Right ventricle myocardium inferior (tissue), 1 donor: ENCODE data around the gene SUPT4H1. TPM values are rescaled to one million over a fixed set of nuclear protein-coding genes. Genes with fewer than 3 reads are reported as not detected.
A peak's percentile ranks its signal among the peaks of the same experiment; 100 is the strongest.

Source experiments
- ATAC-seq: fragments of 200-7000 bp; cut with Tn5 transposase; one replicate; pipeline ENCODE4 v1.9.1; 2020; ENCODE audit warnings: mild to moderate bottlenecking, moderate library complexity
- DNase-seq: peaks from one replicate; pipeline ENCODE4 v3.0.0; 2021; ENCODE audit errors: missing footprints
- intact Hi-C: fragments of 100-400 bp; cut with DNase I; formaldehyde crosslinking; loops from one replicate; pipeline ENCODE4 v1.11.0; 2022
- total RNA-seq: library from RNA; stranded (reverse); fragmentation: NEBNext Ultra II Directional; extraction: Animal tissue kit (Norgen Biotek cat#: 25700); gene quantifications from one replicate; pipeline ENCODE4 v1.2.1, GENCODE V29; 2021
- donor health status: DM: no; HTN: yes; CAD: no; lungs with severe emphysema.

Gene SUPT4H1
- total RNA-seq, 1 donor from 2014 or later: 58.2 TPM

GRCh38 chr17:58324409-58325288, 27.4 kb downstream of the SUPT4H1 start:
- peak; percentile 77 for ATAC-seq
- intact Hi-C loops: loop anchor here (10.0 kb wide), 1 partner anchor 90 kb away; the partner anchor contains the start of gene RNF43
- no peak for DNase-seq

GRCh38 chr17:58324056-58324408, 28.0 kb downstream of the SUPT4H1 start:
- ATAC-seq: no peak

GRCh38 chr17:58323366-58324055, 28.5 kb downstream of the SUPT4H1 start:
- ATAC-seq (peak; percentile 21), DNase-seq (no peak)
- intact Hi-C loops: loop anchor here (10.0 kb wide), 1 partner anchor 91 kb away; the partner anchor contains the start of gene RNF43

More at GRCh38 chr17:58324056-58324408, 28.0 kb downstream of the SUPT4H1 start:
- no peak for DNase-seq
- intact Hi-C loops: loop anchor here (10.0 kb wide), 1 partner anchor 91 kb away; the partner anchor contains the start of gene RNF43

GRCh38 chr17:58322581-58323185, 29.3 kb downstream of the SUPT4H1 start:
- intact Hi-C loops: loop anchor here (10.0 kb wide), 1 partner anchor 92 kb away; the partner anchor contains the start of gene RNF43
- no peak for ATAC-seq
- DNase-seq: no peak

GRCh38 chr17:58321571-58322525, 30.2 kb downstream of the SUPT4H1 start:
- DNase-seq (no peak), ATAC-seq (no peak)
- intact Hi-C loops: loop anchor here (10.0 kb wide), 1 partner anchor 93 kb away; the partner anchor contains the start of gene RNF43

GRCh38 chr17:58320570-58321323, 31.3 kb downstream of the SUPT4H1 start:
- DNase-seq (no peak), ATAC-seq (no peak)
- intact Hi-C loops: loop anchor here (10.0 kb wide), 1 partner anchor 94 kb away; the partner anchor contains the start of gene RNF43

- DNase-seq: no peak
- intact Hi-C loops: loop anchor here (10.0 kb wide), 1 partner anchor 95 kb away; the partner anchor contains the start of gene RNF43
Observed at GRCh38 chr17:58320163-58320558, 31.8 kb downstream of the SUPT4H1 start.

GRCh38 chr17:58319173-58320162, 32.5 kb downstream of the SUPT4H1 start:
- no peak for DNase-seq
- intact Hi-C loops: loop anchor here (5.0 to 10.0 kb wide), 2 partner anchors 95 to 128 kb away; partner anchors contain the start of gene RNF43
- ATAC-seq: no peak

More at GRCh38 chr17:58320163-58320558, 31.8 kb downstream of the SUPT4H1 start:
- ATAC-seq: no peak

GRCh38 chr17:58318627-58319172, 33.3 kb downstream of the SUPT4H1 start:
- DNase-seq: no peak
- intact Hi-C loops: loop anchor here (5.0 kb wide), 1 partner anchor 129 kb away; no protein-coding TSS in a partner anchor

GRCh38 chr17:58318065-58318481, 33.9 kb downstream of the SUPT4H1 start:
- no peak for DNase-seq
- intact Hi-C loops: loop anchor here (5.0 kb wide), 1 partner anchor 129 kb away; no protein-coding TSS in a partner anchor

More at GRCh38 chr17:58318627-58319172, 33.3 kb downstream of the SUPT4H1 start:
- ATAC-seq: no peak

GRCh38 chr17:58317421-58318064, 34.5 kb downstream of the SUPT4H1 start:
- DNase-seq (no peak), ATAC-seq (no peak)
- intact Hi-C loops: loop anchor here (5.0 kb wide), 1 partner anchor 130 kb away; no protein-coding TSS in a partner anchor

More at GRCh38 chr17:58318065-58318481, 33.9 kb downstream of the SUPT4H1 start:
- no peak for ATAC-seq

- ATAC-seq: no peak
- no peak for DNase-seq
- intact Hi-C loops: loop anchor here (5.0 kb wide), 1 partner anchor 131 kb away; no protein-coding TSS in a partner anchor
Observed at GRCh38 chr17:58316260-58316960, 35.6 kb downstream of the SUPT4H1 start.

GRCh38 chr17:58315750-58316149, 36.3 kb downstream of the SUPT4H1 start:
- intact Hi-C loops: loop anchor here (5.0 kb wide), 1 partner anchor 132 kb away; no protein-coding TSS in a partner anchor
- DNase-seq: no peak
- ATAC-seq: no peak

GRCh38 chr17:58315281-58315711, 36.7 kb downstream of the SUPT4H1 start:
- intact Hi-C loops: loop anchor here (5.0 kb wide), 1 partner anchor 132 kb away; no protein-coding TSS in a partner anchor
- ATAC-seq (no peak), DNase-seq (no peak)
